PC-9 (cell line): ENCODE measurements around the gene ATP2C1.

ENCODE experiments used
- CTCF ChIP-seq: fragments of 200-600 bp; sonication (generic); conservative IDR thresholded peaks from 2 replicates; pipeline ENCODE4 v1.6.1; 2017; ENCODE audit warnings: mixed run types, antibody characterized with exemption, mild to moderate bottlenecking, moderate library complexity
- EZH2 ChIP-seq: fragments of 200-600 bp; sonication (generic); IDR thresholded peaks from 2 replicates; pipeline ENCODE4 v1.8.0; 2017; ENCODE audit warnings: antibody characterized with exemption, low read depth

GRCh38 chr3:130905551-130905950 is 11.7 kb downstream of the ATP2C1 start:
- no peak for TF ChIP-seq CTCF
- no peak for TF ChIP-seq EZH2
